Activated CD8-positive, alpha-beta memory T cell treated with anti-CD3 and anti-CD28 coated beads for 48 hours (primary cell): ENCODE results near the gene INPP4A.
"Not testable (repeated sequence)": the region's sequence is repeated elsewhere in the genome, so short reads cannot be mapped to it uniquely, and the experiment has no call there.

ENCODE experiments used
- DNase-seq, 3 experiments: peaks; one replicate each; pipeline ENCODE4 v3.0.0-alpha.2; 2020; ENCODE audit warnings: low read depth in 2 of 3, low spot score in 2 of 3

Gene INPP4A

DNA sequence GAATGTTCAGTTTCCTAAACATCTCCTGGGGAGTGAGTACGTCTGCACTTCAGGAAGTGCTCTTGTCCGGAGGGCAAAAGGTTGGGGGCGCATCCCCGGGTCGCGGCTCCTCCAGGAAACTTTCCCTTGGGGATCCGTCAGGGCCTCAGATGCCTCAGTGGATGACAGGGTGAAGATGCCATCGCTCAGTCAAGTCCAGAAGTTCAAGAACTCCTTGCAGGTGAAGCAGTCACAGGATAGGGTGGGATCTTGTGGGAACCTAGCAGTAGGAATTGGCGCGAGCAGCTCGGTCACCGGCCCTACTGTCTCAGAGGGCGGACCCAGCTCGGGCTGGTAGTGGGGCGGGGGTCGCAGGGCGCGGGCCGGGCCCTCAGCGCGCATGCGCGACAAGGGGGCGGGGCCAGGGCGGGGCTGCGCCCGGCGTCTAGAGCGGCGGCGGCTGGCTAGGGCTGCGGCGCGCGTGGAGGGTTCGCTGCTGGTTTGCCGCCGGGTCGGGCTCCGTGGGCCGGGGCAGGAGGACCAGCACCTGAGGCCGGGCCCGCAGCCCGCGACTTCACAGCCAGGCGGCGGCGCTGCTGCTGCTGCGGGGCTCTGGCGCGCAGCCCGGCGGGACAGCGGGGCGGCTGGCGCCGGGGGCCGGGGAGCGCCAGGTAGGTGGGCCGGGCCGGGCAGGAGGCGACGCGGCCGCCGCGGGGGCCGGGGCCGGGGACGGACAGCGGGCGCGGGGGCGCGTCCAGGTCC is at the start of gene INPP4A:
Gene INPP4A (plus strand): TSS at position 423 of the 741 bp plus-strand sequence. CDS start 75,191 bp downstream, outside the sequence.
- DNase-seq, result peak in 2 of 3 experiments; percentile 68 to 77

DNA sequence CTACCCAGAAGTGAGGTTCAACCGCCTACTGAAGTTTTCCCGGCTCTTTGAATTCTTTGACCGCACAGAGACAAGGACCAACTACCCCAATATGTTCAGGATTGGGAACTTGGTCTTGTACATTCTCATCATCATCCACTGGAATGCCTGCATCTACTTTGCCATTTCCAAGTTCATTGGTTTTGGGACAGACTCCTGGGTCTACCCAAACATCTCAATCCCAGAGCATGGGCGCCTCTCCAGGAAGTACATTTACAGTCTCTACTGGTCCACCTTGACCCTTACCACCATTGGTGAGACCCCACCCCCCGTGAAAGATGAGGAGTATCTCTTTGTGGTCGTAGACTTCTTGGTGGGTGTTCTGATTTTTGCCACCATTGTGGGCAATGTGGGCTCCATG is 48.7 kb upstream of the INPP4A start:
- DNase-seq, result no peak

- DNase-seq, result no peak
Measured at GRCh38 chr2:98396745-98397355, 47.8 kb upstream of the INPP4A start.

GRCh38 chr2:98399140-98399539 is 45.5 kb upstream of the INPP4A start:
- DNase-seq, result no peak

DNA sequence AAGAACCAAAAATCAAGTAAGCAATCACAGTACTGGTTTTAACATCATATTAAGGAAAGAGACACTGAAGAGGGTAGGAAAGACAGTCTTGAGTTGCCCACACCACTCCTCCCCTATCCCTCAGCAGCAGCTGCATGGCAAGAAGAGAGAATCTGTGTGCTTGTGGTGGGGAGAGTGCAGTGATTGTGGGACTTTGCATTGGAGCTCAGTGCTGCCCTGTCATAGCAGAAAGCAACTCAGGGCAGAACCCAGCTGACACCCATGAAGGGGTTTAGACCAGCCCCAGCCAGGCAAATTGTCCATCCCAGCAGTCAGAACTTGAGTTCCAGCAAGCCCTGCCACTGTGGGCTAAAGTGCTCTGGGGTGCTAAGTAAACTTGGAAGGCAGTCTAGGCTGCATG is 40.8 kb upstream of the INPP4A start:
- DNase-seq, result no peak

- no peak for DNase-seq
Measured at GRCh38 chr2:98404556-98405250, 40.0 kb upstream of the INPP4A start.

GRCh38 chr2:98405301-98405700 is 39.4 kb upstream of the INPP4A start:
- DNase-seq, result no peak

GRCh38 chr2:98408155-98408554 is 36.5 kb upstream of the INPP4A start:
- DNase-seq, result no peak

DNA sequence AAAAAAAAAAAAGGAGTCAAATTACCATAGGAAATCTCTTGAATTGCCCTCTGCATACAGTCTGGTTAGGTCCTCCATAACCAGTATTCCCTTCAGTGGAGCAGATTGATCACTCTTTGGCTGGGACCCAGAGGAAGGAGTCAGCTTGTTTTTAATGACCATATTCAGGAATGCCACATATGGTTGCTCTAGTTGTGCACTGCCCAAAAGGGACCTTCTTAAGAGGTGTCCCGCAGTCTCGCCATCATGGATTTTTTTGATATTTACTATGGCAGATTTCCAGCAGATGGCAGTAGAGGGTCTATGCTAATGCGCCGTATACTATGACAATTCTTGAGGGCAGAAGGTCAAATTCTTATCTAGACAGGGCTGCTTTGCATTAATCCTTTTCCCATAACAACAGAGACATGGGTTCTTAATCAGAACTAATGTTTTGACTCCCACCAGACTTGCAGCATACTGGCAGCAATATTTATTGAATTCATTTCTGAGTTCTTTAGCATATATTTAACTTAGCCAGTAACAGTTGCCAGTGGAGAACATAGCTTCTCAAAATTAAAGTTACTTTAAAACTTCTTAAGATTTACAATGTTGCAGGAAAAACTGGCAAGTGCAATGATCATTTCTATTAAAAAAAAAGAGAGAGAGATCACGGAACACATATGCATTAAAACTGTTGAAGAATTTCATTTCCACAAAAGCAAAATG is 31.8 kb upstream of the INPP4A start:
- DNase-seq, result peak in 1 of 3 experiments; percentile 50

DNA sequence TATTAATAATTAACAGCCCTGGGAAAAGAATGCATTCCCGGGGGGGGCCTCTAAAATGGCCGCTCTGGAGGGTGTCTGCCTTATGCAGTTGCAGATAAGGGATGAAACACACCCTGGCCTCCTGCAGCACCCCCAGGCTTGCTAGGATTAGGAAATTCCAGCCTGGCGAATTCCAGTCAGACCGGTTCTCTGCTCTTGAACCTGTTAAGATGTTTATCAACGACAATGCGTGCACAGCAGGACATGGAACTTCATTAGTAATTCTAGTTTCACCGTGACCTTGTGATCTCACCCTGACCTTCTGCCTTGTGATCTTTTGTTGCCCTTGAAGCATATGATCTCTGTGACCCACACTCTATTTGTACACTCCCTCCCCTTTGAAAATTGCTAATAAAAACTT is 30.4 kb upstream of the INPP4A start:
- DNase-seq, result not testable (repeated sequence)

DNA sequence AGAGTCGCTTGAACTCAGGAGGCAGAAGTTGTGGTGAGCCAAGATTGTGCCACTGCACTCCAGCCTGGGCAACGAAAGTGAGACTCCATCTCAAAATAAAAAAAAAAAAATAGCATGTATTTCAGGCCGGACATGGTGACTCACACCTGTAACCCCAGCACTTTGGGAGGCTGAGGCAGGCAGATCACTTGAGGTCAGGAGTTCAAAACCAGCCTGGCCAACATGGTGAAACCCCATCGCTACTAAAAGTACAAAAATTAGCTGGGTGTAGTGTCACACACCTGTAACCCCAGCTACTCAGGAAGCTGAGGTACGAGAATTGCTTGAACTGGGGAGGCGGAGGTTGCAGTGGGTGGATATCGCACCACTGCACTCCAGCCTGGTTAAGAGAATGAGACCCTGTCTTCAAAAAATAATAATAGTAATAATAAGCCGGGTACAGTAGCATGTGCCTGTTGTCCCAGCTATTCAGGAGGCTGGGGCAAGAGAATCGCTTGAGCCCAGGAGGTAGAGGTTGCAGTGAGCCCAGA is 28.9 kb upstream of the INPP4A start:
- DNase-seq, result not testable (repeated sequence)

DNA sequence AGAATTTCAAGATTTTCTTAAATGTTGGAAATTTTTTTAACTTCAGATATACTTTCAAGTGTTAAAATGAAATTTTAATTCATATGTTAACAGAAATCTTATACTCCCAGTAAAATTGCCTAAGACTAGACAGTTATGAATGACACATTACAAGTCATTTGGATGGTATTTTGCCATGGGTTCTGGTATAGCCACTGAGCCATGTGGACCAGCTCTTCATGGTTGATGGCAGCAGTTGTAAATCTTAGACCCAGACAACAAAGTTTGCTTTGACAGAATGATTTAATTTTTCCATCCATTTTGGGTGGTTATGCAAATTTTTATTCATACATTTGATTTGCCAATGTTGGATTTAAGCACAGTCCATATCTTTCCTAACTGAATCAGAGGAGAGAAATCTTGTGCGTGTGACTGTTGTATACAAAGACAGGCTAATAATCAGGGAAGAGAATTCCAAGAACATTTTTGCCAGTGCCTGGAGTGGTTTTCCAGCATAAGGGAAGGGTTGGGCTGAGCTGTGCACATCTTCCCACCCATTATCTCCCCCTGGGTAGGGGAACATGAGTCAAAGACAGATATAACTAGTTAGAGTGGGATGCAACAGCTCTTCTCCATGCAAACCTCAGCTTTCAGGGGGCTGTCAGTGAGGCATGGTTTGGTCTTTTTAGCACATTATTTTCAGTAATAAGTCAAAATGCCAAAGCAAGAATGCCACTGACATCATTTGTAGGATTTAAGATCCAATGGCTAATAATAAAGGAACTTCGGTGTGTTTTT is 28.1 kb upstream of the INPP4A start:
- DNase-seq, result no peak

DNA sequence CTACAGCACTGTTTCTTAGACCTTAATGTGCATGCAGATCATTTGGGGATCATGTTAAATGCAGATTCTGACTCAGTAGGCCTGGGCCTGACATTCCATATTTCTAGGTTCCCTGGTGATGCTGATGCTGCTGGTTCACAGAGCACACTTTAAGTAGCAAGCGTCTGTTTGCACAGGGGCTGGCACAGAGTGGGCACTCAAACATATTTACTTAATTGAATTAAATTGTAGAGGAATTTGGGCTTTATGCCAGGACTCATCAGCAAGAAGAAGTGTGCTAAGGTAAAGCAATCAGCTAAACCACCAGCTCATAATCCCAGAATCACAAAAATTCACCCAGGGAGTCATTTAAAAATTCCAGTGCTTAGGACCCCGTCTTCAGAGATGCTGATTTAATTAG is 25.1 kb upstream of the INPP4A start:
- no peak for DNase-seq

GRCh38 chr2:98419977-98420725 is 24.5 kb upstream of the INPP4A start:
- DNase-seq, result no peak

DNA sequence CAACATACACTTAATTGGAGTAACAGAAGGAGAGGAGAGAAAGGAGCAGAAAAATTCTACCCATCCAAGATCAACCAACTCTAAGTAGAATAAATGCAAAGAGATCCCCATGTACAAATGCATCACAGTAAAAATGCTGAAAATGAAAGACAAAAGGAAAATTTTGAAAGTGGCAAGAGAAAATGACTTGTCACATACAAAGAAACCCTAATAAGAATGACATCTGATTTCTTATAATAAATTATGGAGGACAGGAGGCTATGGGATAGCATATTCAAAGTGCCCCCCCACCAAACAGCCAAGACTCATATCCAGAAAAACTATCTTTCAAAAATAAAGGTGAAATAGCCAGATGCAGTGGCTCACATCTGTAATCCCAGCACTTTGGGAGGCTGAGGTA is 22.2 kb upstream of the INPP4A start:
- no peak for DNase-seq

DNA sequence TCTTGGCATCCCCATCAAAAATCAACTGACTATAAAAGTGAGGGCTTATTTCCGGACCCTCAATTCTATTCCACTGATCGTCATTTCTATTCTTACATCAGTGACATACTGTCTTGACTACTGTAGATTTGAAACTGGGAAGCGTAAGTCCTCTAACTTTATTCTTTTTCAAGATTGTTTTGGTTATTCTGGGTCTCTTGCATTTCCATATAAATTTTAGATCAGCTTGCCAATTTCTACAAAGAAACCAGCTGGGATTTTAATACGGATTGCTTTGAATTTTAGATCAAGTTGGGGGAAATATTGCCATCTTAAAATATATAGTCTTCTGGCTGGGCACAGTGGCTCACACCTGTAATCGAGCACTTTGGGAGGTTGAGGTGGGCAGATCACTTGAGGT is 17.9 kb upstream of the INPP4A start:
- no peak for DNase-seq

DNA sequence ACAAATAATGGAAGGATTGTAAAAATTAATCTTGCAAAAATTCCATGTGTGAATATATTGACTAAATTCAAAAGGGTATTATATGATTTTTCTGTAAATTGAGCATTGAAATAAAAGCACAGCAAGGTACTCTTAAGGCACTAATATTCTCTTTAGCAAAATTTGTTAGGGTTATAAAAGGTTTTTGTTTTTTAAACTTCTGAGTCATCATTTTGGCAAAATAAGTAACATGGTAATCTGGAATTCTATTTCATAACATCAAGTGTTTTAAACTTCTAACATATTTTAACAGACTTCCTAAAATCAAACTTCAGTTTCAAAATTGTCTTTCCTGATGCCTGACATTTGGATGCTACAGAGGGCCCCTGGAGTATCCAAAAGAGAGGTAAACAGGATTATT is 12.5 kb upstream of the INPP4A start:
- DNase-seq, result no peak

GRCh38 chr2:98433363-98433964 is 11.2 kb upstream of the INPP4A start:
- DNase-seq, result no peak

- no peak for DNase-seq
Measured at GRCh38 chr2:98434492-98434891, 10.2 kb upstream of the INPP4A start.
